ENCODE data around the gene PCDHGA8. TPM values are rescaled to one million over a fixed set of nuclear protein-coding genes. Genes with fewer than 3 reads are reported as not detected.
"Not testable (repeated sequence)": the region's sequence is repeated elsewhere in the genome, so short reads cannot be mapped to it uniquely, and the experiment has no call there.

PCDHGA8 gene
- total RNA-seq, 2 experiments from 2014 or later: not detected

DNA sequence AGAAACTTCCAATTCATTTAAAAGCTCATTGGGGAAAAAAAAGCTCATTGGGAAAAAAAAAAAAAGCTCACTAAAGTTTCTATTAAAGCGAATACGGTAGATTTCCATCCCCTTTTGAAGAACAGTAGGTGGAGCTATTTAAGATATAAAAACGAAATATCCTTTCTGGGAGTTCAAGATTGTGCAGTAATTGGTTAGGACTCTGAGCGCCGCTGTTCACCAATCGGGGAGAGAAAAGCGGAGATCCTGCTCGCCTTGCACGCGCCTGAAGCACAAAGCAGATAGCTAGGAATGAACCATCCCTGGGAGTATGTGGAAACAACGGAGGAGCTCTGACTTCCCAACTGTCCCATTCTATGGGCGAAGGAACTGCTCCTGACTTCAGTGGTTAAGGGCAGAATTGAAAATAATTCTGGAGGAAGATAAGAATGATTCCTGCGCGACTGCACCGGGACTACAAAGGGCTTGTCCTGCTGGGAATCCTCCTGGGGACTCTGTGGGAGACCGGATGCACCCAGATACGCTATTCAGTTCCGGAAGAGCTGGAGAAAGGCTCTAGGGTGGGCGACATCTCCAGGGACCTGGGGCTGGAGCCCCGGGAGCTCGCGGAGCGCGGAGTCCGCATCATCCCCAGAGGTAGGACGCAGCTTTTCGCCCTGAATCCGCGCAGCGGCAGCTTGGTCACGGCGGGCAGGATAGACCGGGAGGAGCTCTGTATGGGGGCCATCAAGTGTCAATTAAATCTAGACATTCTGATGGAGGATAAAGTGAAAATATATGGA is 38.1 kb downstream of the PCDHGA8 start, which contains the start of gene PCDHGA12:
TSS of gene PCDHGA12 (plus strand) at position 176 of the 782 bp plus-strand sequence. CDS start at position 429, 253 bp downstream.
- intact Hi-C loops (cut with DNase I, micrococcal nuclease): no loop called here
- TF ChIP-seq CTCF (IDR thresholded peaks at IDR 0.05): no peak
- Mint-ChIP-seq H3K27me3 (peaks cover 81% of the 10 kb centered on the region), H3K4me1 (ENCODE audit: low read depth) (peaks cover 8% of the 10 kb centered on the region), H3K9me3 (peaks cover 25% of the 10 kb centered on the region), H3K4me3 (peak within 1 kb of the TSS; percentile 69), H3K36me3 (ENCODE audit: low read depth) (peaks cover 29% of the 10 kb centered on the region), H3K27ac (no peak within 1 kb of the TSS)
- Histone ChIP-seq H3K27me3 (ENCODE audit: control insufficient read depth in 1 of 2, insufficient read depth in 2 of 2, low read length in 2 of 2) (peaks cover 65 to 71% of the 10 kb centered on the region in 2 experiments), H3K9me3 (ENCODE audit: control insufficient read depth in 1 of 2, insufficient read depth in 1 of 2, low read length in 2 of 2) (peaks cover 41 to 56% of the 10 kb centered on the region in 2 experiments), H3K36me3 (ENCODE audit: insufficient read depth, low read length) (no peaks in the 10 kb centered on the region), H3K27ac (ENCODE audit: low read depth in 1 of 2, low read length in 2 of 2) (no peak within 1 kb of the TSS), H3K4me3 (ENCODE audit: low read length) (peak within 1 kb of the TSS; percentile 10), H3K4me1 (ENCODE audit: insufficient read depth, low read length) (peaks cover 6% of the 10 kb centered on the region)
- POLR2A ChIA-PET: no interaction called here
- peak in 3 of 14 experiments; percentile 31 to 42 (median 39) for DNase-seq
- CTCF ChIA-PET: interaction anchor here (1.3 to 1.6 kb wide), 3 partner anchors 60 to 133 kb away, joined by 3 to 4 read pairs (median 3); partner anchors contain the start of gene PCDHGB3
- ATAC-seq (ENCODE audit: poor library complexity): no peak

GRCh38 chr5:141431286-141431685 is 38.9 kb downstream of the PCDHGA8 start:
- Mint-ChIP-seq H3K27ac (no peak overlapping the region), H3K9me3 (peaks cover 25% of the 10 kb centered on the region), H3K36me3 (ENCODE audit: low read depth) (peaks cover 29% of the 10 kb centered on the region), H3K4me1 (ENCODE audit: low read depth) (peaks cover 8% of the 10 kb centered on the region), H3K4me3 (peak overlapping the region; percentile 51), H3K27me3 (peaks cover 80% of the 10 kb centered on the region)
- no peak for ATAC-seq (ENCODE audit: poor library complexity)
- Histone ChIP-seq H3K9me3 (ENCODE audit: control insufficient read depth in 1 of 2, insufficient read depth in 1 of 2, low read length in 2 of 2) (peaks cover 37 to 52% of the 10 kb centered on the region in 2 experiments), H3K4me1 (ENCODE audit: insufficient read depth, low read length) (peaks cover 6% of the 10 kb centered on the region), H3K4me3 (ENCODE audit: low read length) (peak overlapping the region; percentile 10), H3K27ac (ENCODE audit: low read depth in 1 of 2, low read length in 2 of 2) (no peak overlapping the region), H3K27me3 (ENCODE audit: control insufficient read depth in 1 of 2, insufficient read depth in 2 of 2, low read length in 2 of 2) (peaks cover 59 to 64% of the 10 kb centered on the region in 2 experiments), H3K36me3 (ENCODE audit: insufficient read depth, low read length) (no peaks in the 10 kb centered on the region)
- POLR2A ChIA-PET: no interaction called here
- intact Hi-C loops (cut with DNase I, micrococcal nuclease): no loop called here
- no peak for DNase-seq
- CTCF ChIA-PET: interaction anchor here (1.3 to 1.6 kb wide), 3 partner anchors 61 to 133 kb away, joined by 3 to 4 read pairs (median 3); partner anchors contain the start of gene PCDHGB3
- TF ChIP-seq CTCF (IDR thresholded peaks at IDR 0.05): no peak

- not testable (repeated sequence) for H3K27ac Mint-ChIP-seq
Measured at GRCh38 chr5:141432308-141432707, 39.9 kb downstream of the PCDHGA8 start.

DNA sequence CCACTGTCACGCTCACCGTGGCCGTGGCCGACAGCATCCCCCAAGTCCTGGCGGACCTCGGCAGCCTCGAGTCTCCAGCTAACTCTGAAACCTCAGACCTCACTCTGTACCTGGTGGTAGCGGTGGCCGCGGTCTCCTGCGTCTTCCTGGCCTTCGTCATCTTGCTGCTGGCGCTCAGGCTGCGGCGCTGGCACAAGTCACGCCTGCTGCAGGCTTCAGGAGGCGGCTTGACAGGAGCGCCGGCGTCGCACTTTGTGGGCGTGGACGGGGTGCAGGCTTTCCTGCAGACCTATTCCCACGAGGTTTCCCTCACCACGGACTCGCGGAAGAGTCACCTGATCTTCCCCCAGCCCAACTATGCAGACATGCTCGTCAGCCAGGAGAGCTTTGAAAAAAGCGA is 40.3 kb downstream of the PCDHGA8 start:
- Histone ChIP-seq H3K9me3 (ENCODE audit: control insufficient read depth in 1 of 2, insufficient read depth in 1 of 2, low read length in 2 of 2) (peaks cover 31 to 46% of the 10 kb centered on the region in 2 experiments), H3K27me3 (ENCODE audit: control insufficient read depth in 1 of 2, insufficient read depth in 2 of 2, low read length in 2 of 2) (peaks cover 45 to 51% of the 10 kb centered on the region in 2 experiments)
- H3K27ac ChIP-seq (ENCODE audit: low read depth in 1 of 2, low read length in 2 of 2); H3K27ac Mint-ChIP-seq; H3K36me3 ChIP-seq (ENCODE audit: insufficient read depth, low read length); H3K4me1 ChIP-seq (ENCODE audit: insufficient read depth, low read length); ATAC-seq (ENCODE audit: poor library complexity); H3K4me3 ChIP-seq (ENCODE audit: low read length); H3K4me3 Mint-ChIP-seq; H3K4me1 Mint-ChIP-seq (ENCODE audit: low read depth); DNase-seq; intact Hi-C loops (cut with DNase I, micrococcal nuclease); POLR2A ChIA-PET: not testable (repeated sequence)
- CTCF ChIA-PET: interaction anchor here (1.0 kb wide), 1 partner anchor 113 kb away, joined by 3 read pairs; no protein-coding TSS in a partner anchor
- Mint-ChIP-seq H3K36me3 (ENCODE audit: low read depth) (peaks cover 25% of the 10 kb centered on the region), H3K9me3 (peaks cover 25% of the 10 kb centered on the region), H3K27me3 (peaks cover 80% of the 10 kb centered on the region)

More at GRCh38 chr5:141432308-141432707, 39.9 kb downstream of the PCDHGA8 start:
- ATAC-seq (ENCODE audit: poor library complexity); H3K4me3 Mint-ChIP-seq; H3K4me3 ChIP-seq (ENCODE audit: low read length); H3K36me3 ChIP-seq (ENCODE audit: insufficient read depth, low read length); CTCF ChIA-PET; H3K4me1 Mint-ChIP-seq (ENCODE audit: low read depth); DNase-seq; H3K27ac ChIP-seq (ENCODE audit: low read depth in 1 of 2, low read length in 2 of 2); POLR2A ChIA-PET; H3K4me1 ChIP-seq (ENCODE audit: insufficient read depth, low read length); intact Hi-C loops (cut with DNase I, micrococcal nuclease): not testable (repeated sequence)
- Mint-ChIP-seq H3K9me3 (peaks cover 25% of the 10 kb centered on the region), H3K27me3 (peaks cover 80% of the 10 kb centered on the region), H3K36me3 (ENCODE audit: low read depth) (peaks cover 25% of the 10 kb centered on the region)
- Histone ChIP-seq H3K9me3 (ENCODE audit: control insufficient read depth in 1 of 2, insufficient read depth in 1 of 2, low read length in 2 of 2) (peaks cover 31 to 50% of the 10 kb centered on the region in 2 experiments), H3K27me3 (ENCODE audit: control insufficient read depth in 1 of 2, insufficient read depth in 2 of 2, low read length in 2 of 2) (peaks cover 49 to 54% of the 10 kb centered on the region in 2 experiments)
